Endothelial cell of umbilical vein (primary cell): ENCODE data around the gene LAMP1. TPM values are rescaled to one million over a fixed set of nuclear protein-coding genes. Genes with fewer than 3 reads are reported as not detected.

Experiments
- BruUV-seq: library from RNA; stranded (reverse); fragments of 400-500 nt; replicated peaks from 2 replicates; lab custom pipeline; 2021; lab: Mats Ljungman, UMichigan
- CTCF ChIA-PET: fragments of 300-600, 350-600 bp; sonication (Branson Sonifier 250); formaldehyde crosslinking; loops from one replicate; lab custom pipeline; 2021; ENCODE audit warnings: antibody characterized with exemption, inconsistent platforms; lab: Charles Lee
- POLR2A ChIA-PET: fragments of 300-600, 350-600 bp; sonication (Branson Sonifier 250); formaldehyde crosslinking; loops from one replicate; lab custom pipeline; 2021; ENCODE audit warnings: antibody characterized with exemption, inconsistent platforms; lab: Charles Lee
- DNase-seq: peaks from one replicate; pipeline ENCODE4 v3.0.0-alpha.2; 2011; ENCODE audit warnings: low read depth, low spot score
- FAIRE-seq: peaks from 2 replicates; lab custom pipeline; 2011; peaks lifted over from hg19 to GRCh38; lab: Jason Lieb, UNC
- H2AFZ ChIP-seq: 2 replicates; pipeline ENCODE4 v1.6.0; 2012; ENCODE audit warnings: low read depth, low read length, control low read depth, inconsistent platforms
- H3K27ac ChIP-seq: 2 replicates; pipeline ENCODE4 v1.5.1; 2011; ENCODE audit warnings: low read depth, mild to moderate bottlenecking, control low read depth, low read length, moderate library complexity; ENCODE audit not compliant: insufficient read depth
- H3K27me3 ChIP-seq, 2 experiments: 2 replicates each; pipeline versions ENCODE4 v1.6.0 to v1.6.1; 2011; ENCODE audit warnings: low read length in 2 of 2, mixed read lengths in 1 of 2; ENCODE audit not compliant: control insufficient read depth in 2 of 2, insufficient read depth in 2 of 2
- H3K36me3 ChIP-seq, 2 experiments: 2 replicates in 1 of 2; 3 replicates in 1 of 2; pipeline ENCODE4 v1.5.1; 2011; ENCODE audit warnings: low read length in 2 of 2, mild to moderate bottlenecking in 1 of 2, moderate library complexity in 1 of 2; ENCODE audit not compliant: control insufficient read depth in 2 of 2, insufficient read depth in 2 of 2; ENCODE audit errors: extremely low read depth in 1 of 2
- H3K4me1 ChIP-seq: 3 replicates; pipeline ENCODE4 v1.5.1; 2011; ENCODE audit warnings: mild to moderate bottlenecking, low read length; ENCODE audit not compliant: control insufficient read depth, insufficient read depth; ENCODE audit errors: extremely low read depth
- H3K4me2 ChIP-seq: 2 replicates; pipeline ENCODE4 v1.6.1; 2011; ENCODE audit warnings: low read length, control low read depth, mixed read lengths; ENCODE audit not compliant: insufficient read depth
- H3K4me3 ChIP-seq, 3 experiments: fragments of 200-600 bp in 1 of 3; sonication (generic), shearing (Covaris generic) in 1 of 3; replicated peaks in 1 of 3; 2 replicates each; pipeline ENCODE4 v1.5.1; 2011 to 2016; ENCODE audit warnings: control low read depth in 3 of 3, low read length in 3 of 3, mild to moderate bottlenecking in 2 of 3, inconsistent platforms in 1 of 3, low read depth in 1 of 3, moderate library complexity in 1 of 3; ENCODE audit not compliant: insufficient read depth in 1 of 3
- H3K79me2 ChIP-seq: 2 replicates; pipeline ENCODE4 v1.6.0; 2012; ENCODE audit warnings: low read length, inconsistent platforms; ENCODE audit not compliant: control insufficient read depth, insufficient read depth
- H3K9ac ChIP-seq: replicated peaks from 2 replicates; pipeline ENCODE3; 2011; ENCODE audit warnings: low read length, control low read depth; ENCODE audit not compliant: insufficient read depth; ENCODE audit errors: extremely low read depth
- H3K9me1 ChIP-seq: replicated peaks from 3 replicates; pipeline ENCODE4 v1.6.0; 2011; ENCODE audit warnings: mild to moderate bottlenecking, low read length; ENCODE audit not compliant: control insufficient read depth, insufficient read depth; ENCODE audit errors: extremely low read depth
- H3K9me3 ChIP-seq: replicated peaks from 2 replicates; pipeline ENCODE4 v1.5.1; 2012; ENCODE audit warnings: low read length, inconsistent platforms; ENCODE audit not compliant: control insufficient read depth, insufficient read depth
- H4K20me1 ChIP-seq: replicated peaks from 2 replicates; pipeline ENCODE3; 2011; ENCODE audit warnings: mild to moderate bottlenecking, low read length; ENCODE audit not compliant: control insufficient read depth, insufficient read depth; ENCODE audit errors: extremely low read depth
- EZH2 ChIP-seq: IDR thresholded peaks from 2 replicates; pipeline ENCODE4 v1.6.1; 2012; ENCODE audit warnings: borderline replicate concordance, low read depth, mild to moderate bottlenecking, moderate library complexity, low read length, inconsistent platforms; ENCODE audit not compliant: severe bottlenecking
- FOS ChIP-seq: IDR thresholded peaks from 2 replicates; pipeline ENCODE4 v1.6.1; 2011; ENCODE audit warnings: mild to moderate bottlenecking, low read length, moderate library complexity, borderline replicate concordance; ENCODE audit not compliant: insufficient read depth
- GATA2 ChIP-seq: IDR thresholded peaks from 2 replicates; pipeline ENCODE4 v1.7.0; 2011; ENCODE audit warnings: low read depth, mild to moderate bottlenecking, moderate library complexity, mixed read lengths, low read length; ENCODE audit not compliant: insufficient read length, insufficient read depth
- JUN ChIP-seq: IDR thresholded peaks from 2 replicates; pipeline ENCODE4 v1.6.1; 2011; ENCODE audit warnings: borderline replicate concordance, low read depth; ENCODE audit not compliant: insufficient read length, insufficient read depth
- MYC ChIP-seq: IDR thresholded peaks from one replicate; pipeline ENCODE4 v1.6.1; 2011; ENCODE audit warnings: mild to moderate bottlenecking, low read depth, low read length
- POLR2A ChIP-seq: IDR thresholded peaks from 2 replicates; pipeline ENCODE4 v1.6.1; 2012; ENCODE audit warnings: low read depth, mild to moderate bottlenecking, control low read depth, low read length
- POLR2AphosphoS5 ChIP-seq: IDR thresholded peaks from 2 replicates; pipeline ENCODE4 v1.6.1; 2012; ENCODE audit warnings: low read depth, mild to moderate bottlenecking, control low read depth, low read length, moderate library complexity; ENCODE audit not compliant: insufficient read depth
- dilution Hi-C: fragments of 300-500 bp; cut with MboI; formaldehyde crosslinking; loops from one replicate; pipeline ENCODE4 v1.15.0; 2019; ENCODE audit warnings: low sequenced_read_pairs; ENCODE audit not compliant: extremely low pct_ligation_motif_present
- intact Hi-C: fragments of 100-400 bp; cut with micrococcal nuclease; formaldehyde crosslinking; loops from one replicate; pipeline ENCODE4 v1.10.0; 2022
- polyA plus RNA-seq, 4 experiments: library from polyadenylated mRNA; depleted of rRNA in 3 of 4; stranded (reverse) in 3 of 4; unstranded in 1 of 4; fragments of >200 nt; gene quantifications; 2 replicates each; pipeline versions ENCODE4 v1.2.1 to v1.2.3, GENCODE V29; 2011 to 2012; ENCODE audit warnings: missing spikeins in 1 of 4
- total RNA-seq: library from RNA; stranded (reverse); gene quantifications from 2 replicates; pipeline ENCODE4 v1.2.3, GENCODE V29; 2021
- TF ChIP-seq, protein P1 (sequence below): IDR thresholded peaks from 2 replicates; pipeline ENCODE4 v1.6.1; 2011; ENCODE audit not compliant: insufficient read depth, insufficient read length
- TF ChIP-seq, protein P2 (sequence below), 2 donors: IDR thresholded peaks; 1 replicate in 1 of 2; 2 replicates in 1 of 2; pipeline ENCODE4 v1.5.1; 2011; ENCODE audit warnings: low read length in 2 of 2, mild to moderate bottlenecking in 2 of 2, moderate library complexity in 2 of 2, control low read depth in 1 of 2, inconsistent platforms in 1 of 2, low read depth in 1 of 2; ENCODE audit not compliant: insufficient read depth in 1 of 2; ENCODE audit errors: extremely low read depth in 1 of 2

LAMP1 gene
- total and polyA plus RNA-seq, 2 donors (not counting 3 experiments of a cell fraction or from before 2014, with no cell fraction given) = 262 to 285 TPM

DNA sequence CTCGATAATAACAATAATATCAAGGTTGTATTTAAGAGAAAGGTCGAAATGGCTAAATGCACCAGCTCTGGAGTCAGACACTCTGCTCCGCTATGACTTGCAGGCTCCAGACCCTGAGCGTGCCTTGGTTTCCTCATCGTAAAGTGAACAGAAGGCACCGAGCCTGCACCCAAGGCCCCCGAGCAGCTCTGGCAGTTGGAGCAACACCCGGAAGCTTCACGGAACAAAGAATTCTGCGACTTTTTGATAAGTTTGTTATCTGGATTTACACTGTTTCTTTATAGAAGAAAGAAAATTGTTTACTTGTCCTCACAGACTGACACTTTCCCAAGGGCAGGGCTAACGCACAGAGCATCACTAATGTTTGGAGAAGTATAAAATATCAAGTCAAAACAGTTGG lies 62.5 kb downstream of the LAMP1 start:
- Histone ChIP-seq H3K27ac (no peak overlapping the region), H3K9me3 (no peaks in the 10 kb centered on the region), H3K9ac (no peak overlapping the region), H3K4me2 (no peak overlapping the region), H3K36me3 (no peaks in the 10 kb centered on the region), H3K79me2 (no peaks in the 10 kb centered on the region), H3K9me1 (no peaks in the 10 kb centered on the region), H3K27me3 (peaks cover 21 to 22% of the 10 kb centered on the region in 2 experiments), H4K20me1 (no peaks in the 10 kb centered on the region), H2AFZ (no peak overlapping the region), H3K4me3 (no peak overlapping the region), H3K4me1 (no peaks in the 10 kb centered on the region)
- ChIA-PET CTCF (no interaction called here), POLR2A (no interaction called here)
- FAIRE-seq = no peak
- intact Hi-C loops = no loop called here
- no peak for TF ChIP-seq POLR2A
- TF ChIP-seq, protein P1, sequence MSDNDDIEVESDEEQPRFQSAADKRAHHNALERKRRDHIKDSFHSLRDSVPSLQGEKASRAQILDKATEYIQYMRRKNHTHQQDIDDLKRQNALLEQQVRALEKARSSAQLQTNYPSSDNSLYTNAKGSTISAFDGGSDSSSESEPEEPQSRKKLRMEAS = no peak
- no peak for TF ChIP-seq EZH2
- no peak for TF ChIP-seq POLR2AphosphoS5
- TF ChIP-seq, protein P2, sequence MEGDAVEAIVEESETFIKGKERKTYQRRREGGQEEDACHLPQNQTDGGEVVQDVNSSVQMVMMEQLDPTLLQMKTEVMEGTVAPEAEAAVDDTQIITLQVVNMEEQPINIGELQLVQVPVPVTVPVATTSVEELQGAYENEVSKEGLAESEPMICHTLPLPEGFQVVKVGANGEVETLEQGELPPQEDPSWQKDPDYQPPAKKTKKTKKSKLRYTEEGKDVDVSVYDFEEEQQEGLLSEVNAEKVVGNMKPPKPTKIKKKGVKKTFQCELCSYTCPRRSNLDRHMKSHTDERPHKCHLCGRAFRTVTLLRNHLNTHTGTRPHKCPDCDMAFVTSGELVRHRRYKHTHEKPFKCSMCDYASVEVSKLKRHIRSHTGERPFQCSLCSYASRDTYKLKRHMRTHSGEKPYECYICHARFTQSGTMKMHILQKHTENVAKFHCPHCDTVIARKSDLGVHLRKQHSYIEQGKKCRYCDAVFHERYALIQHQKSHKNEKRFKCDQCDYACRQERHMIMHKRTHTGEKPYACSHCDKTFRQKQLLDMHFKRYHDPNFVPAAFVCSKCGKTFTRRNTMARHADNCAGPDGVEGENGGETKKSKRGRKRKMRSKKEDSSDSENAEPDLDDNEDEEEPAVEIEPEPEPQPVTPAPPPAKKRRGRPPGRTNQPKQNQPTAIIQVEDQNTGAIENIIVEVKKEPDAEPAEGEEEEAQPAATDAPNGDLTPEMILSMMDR (IDR thresholded peaks at IDR 0.05; ENCODE audit: extremely low read depth in 1 of 2, insufficient read depth in 1 of 2, low read depth in 1 of 2, low read length in 2 of 2) = no peak
- TF ChIP-seq FOS = no peak
- no peak for TF ChIP-seq JUN
- no peak for TF ChIP-seq MYC
- TF ChIP-seq GATA2 = no peak
- BruUV-seq = no TSS peak
- no peak for DNase-seq
- dilution Hi-C loops = no loop called here
